Karpas-422 (cell line): ENCODE measurements around the gene ANKRD18A. TPM values are rescaled to one million over a fixed set of nuclear protein-coding genes. Genes with fewer than 3 reads are reported as not detected.
"Not testable (repeated sequence)": the region's sequence is repeated elsewhere in the genome, so short reads cannot be mapped to it uniquely, and the experiment has no call there.

ENCODE experiments used
- DNase-seq: peaks from one replicate; pipeline ENCODE4 v3.0.0-alpha.2; 2015
- H2AFZ ChIP-seq: fragments of 200-600 bp; sonication (generic); 2 replicates; pipeline ENCODE4 v1.6.1; 2014; ENCODE audit warnings: antibody characterized with exemption, low read length, mixed read lengths
- H3K27ac ChIP-seq: fragments of 200-600 bp; sonication (generic); 2 replicates; pipeline ENCODE4 v1.5.1; 2014; ENCODE audit warnings: mild to moderate bottlenecking, low read length, moderate library complexity
- H3K27me3 ChIP-seq: fragments of 200-600 bp; sonication (generic); 2 replicates; pipeline ENCODE4 v1.6.1; 2014; ENCODE audit warnings: low read length, mixed read lengths
- H3K36me3 ChIP-seq: fragments of 200-600 bp; sonication (generic); 2 replicates; pipeline ENCODE4 v1.6.1; 2014; ENCODE audit warnings: low read length, mixed read lengths; ENCODE audit not compliant: insufficient read depth
- H3K4me1 ChIP-seq: fragments of 200-600 bp; sonication (generic); 2 replicates; pipeline ENCODE4 v1.6.1; 2014; ENCODE audit warnings: mild to moderate bottlenecking, low read length, mixed read lengths
- H3K4me2 ChIP-seq: fragments of 200-600 bp; sonication (generic); 2 replicates; pipeline ENCODE4 v1.6.1; 2014; ENCODE audit warnings: low read length, low read depth, mild to moderate bottlenecking; ENCODE audit not compliant: poor library complexity, severe bottlenecking
- H3K4me3 ChIP-seq: fragments of 200-600 bp; sonication (generic); 2 replicates; pipeline ENCODE4 v1.5.1; 2014; ENCODE audit warnings: mild to moderate bottlenecking, antibody characterized with exemption, low read length, mixed read lengths
- H3K79me2 ChIP-seq: fragments of 200-600 bp; sonication (generic); 2 replicates; pipeline ENCODE4 v1.6.1; 2014; ENCODE audit warnings: mild to moderate bottlenecking, low read length, mixed read lengths
- H3K9ac ChIP-seq: fragments of 200-600 bp; sonication (generic); 2 replicates; pipeline ENCODE4 v1.6.0; 2014; ENCODE audit warnings: low read length
- H3K9me2 ChIP-seq: fragments of 200-600 bp; sonication (generic), shearing (Covaris generic); replicated peaks from 2 replicates; pipeline ENCODE4 v1.6.0; 2014; ENCODE audit warnings: mild to moderate bottlenecking, low read length, moderate library complexity; ENCODE audit not compliant: insufficient read depth
- H3K9me3 ChIP-seq: fragments of 300-700, 200-600 bp; sonication (generic); 2 replicates; pipeline ENCODE4 v1.6.1; 2014; ENCODE audit warnings: low read length, mixed read lengths
- H4K20me1 ChIP-seq: fragments of 200-600 bp; sonication (generic); 2 replicates; pipeline ENCODE4 v1.6.1; 2014; ENCODE audit warnings: mild to moderate bottlenecking, antibody characterized with exemption, low read length, low read depth; ENCODE audit not compliant: insufficient read depth
- total RNA-seq: library from RNA; depleted of rRNA; stranded (reverse); fragments of >200 nt; shearing (Covaris generic); gene quantifications from 2 replicates; pipeline ENCODE4 v1.2.3, GENCODE V29; 2014; ENCODE audit warnings: low replicate concordance

The ANKRD18A gene
- total RNA-seq, 1 experiment from 2014 or later, result not detected

- H3K9ac ChIP-seq, H3K4me1 ChIP-seq, H3K27me3 ChIP-seq, H3K27ac ChIP-seq, H3K9me3 ChIP-seq, DNase-seq, H4K20me1 ChIP-seq, H3K79me2 ChIP-seq, H3K9me2 ChIP-seq, H3K4me3 ChIP-seq, H3K4me2 ChIP-seq, H3K36me3 ChIP-seq, H2AFZ ChIP-seq: not testable (repeated sequence)
Measured at GRCh38 chr9:38546497-38547163, 73.8 kb downstream of the ANKRD18A start.

DNA sequence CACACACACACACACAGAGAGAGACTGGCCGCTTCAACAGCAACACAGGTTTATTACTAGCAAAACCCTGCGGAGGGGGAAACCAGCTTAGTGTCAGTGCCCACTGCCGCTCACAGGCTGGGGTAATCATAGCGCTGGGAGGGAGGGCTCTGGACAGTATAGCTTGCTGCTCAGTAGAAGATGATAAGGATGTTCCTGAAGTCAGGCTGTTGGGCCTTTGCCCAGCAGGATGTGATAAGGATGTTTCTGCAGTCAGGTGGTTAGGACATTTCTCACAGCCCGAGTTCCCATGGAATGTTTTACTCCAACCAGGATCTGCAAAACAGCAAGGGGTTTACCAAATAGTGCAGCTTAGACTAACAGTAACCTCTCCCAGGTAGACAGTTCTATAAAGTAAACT is 79.9 kb downstream of the ANKRD18A start:
- H3K9ac ChIP-seq, H4K20me1 ChIP-seq, DNase-seq, H3K27me3 ChIP-seq, H3K4me1 ChIP-seq, H3K27ac ChIP-seq, H2AFZ ChIP-seq, H3K79me2 ChIP-seq, H3K4me2 ChIP-seq, H3K4me3 ChIP-seq, H3K36me3 ChIP-seq, H3K9me2 ChIP-seq, H3K9me3 ChIP-seq: not testable (repeated sequence)

GRCh38 chr9:38529317-38529716 is 91.1 kb downstream of the ANKRD18A start:
- no peak for DNase-seq
- no peaks in the 10 kb centered on the region for H3K27me3 ChIP-seq
- H3K9ac ChIP-seq, result no peak overlapping the region
- no peaks in the 10 kb centered on the region for H3K4me1 ChIP-seq
- H3K36me3 ChIP-seq, result no peaks in the 10 kb centered on the region
- H3K79me2 ChIP-seq, result no peaks in the 10 kb centered on the region
- no peak overlapping the region for H2AFZ ChIP-seq
- no peak overlapping the region for H3K4me2 ChIP-seq
- no peaks in the 10 kb centered on the region for H4K20me1 ChIP-seq
- no peak overlapping the region for H3K4me3 ChIP-seq
- H3K9me2 ChIP-seq, result no peaks in the 10 kb centered on the region
- H3K9me3 ChIP-seq, result no peaks in the 10 kb centered on the region
- H3K27ac ChIP-seq, result no peak overlapping the region

DNA sequence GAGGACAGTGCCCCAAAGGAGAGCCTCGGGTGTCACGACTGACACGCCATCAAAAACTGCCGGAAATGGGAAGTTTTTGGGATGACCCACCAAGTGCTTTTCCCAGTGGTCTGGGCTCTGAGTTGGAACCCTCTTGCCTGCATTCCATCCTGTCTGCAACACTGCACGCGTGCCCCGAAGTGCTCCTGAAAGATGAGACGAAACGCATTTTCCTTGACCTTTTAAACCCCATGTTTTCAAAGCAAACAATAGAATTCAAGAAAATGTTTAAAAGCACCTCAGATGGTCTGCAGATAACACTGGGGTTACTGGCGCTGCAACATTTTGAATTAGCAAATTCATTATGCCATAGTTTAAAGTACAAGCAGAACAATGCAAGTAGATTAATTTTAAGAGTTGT is 92.9 kb downstream of the ANKRD18A start:
- Histone ChIP-seq H3K4me3 (no peak overlapping the region), H3K4me2 (no peak overlapping the region), H3K4me1 (no peaks in the 10 kb centered on the region), H3K9ac (no peak overlapping the region), H3K9me3 (no peaks in the 10 kb centered on the region), H4K20me1 (no peaks in the 10 kb centered on the region), H2AFZ (no peak overlapping the region), H3K27me3 (no peaks in the 10 kb centered on the region), H3K9me2 (no peaks in the 10 kb centered on the region), H3K36me3 (no peaks in the 10 kb centered on the region), H3K79me2 (no peaks in the 10 kb centered on the region), H3K27ac (no peak overlapping the region)
- DNase-seq, result no peak

GRCh38 chr9:38526591-38526990 is 93.8 kb downstream of the ANKRD18A start:
- Histone ChIP-seq H3K9ac (no peak overlapping the region), H4K20me1 (no peaks in the 10 kb centered on the region), H3K9me2 (no peaks in the 10 kb centered on the region), H3K27ac (no peak overlapping the region), H3K79me2 (no peaks in the 10 kb centered on the region), H3K4me2 (no peak overlapping the region), H3K4me3 (no peak overlapping the region), H3K36me3 (no peaks in the 10 kb centered on the region), H3K9me3 (no peaks in the 10 kb centered on the region), H3K27me3 (no peaks in the 10 kb centered on the region), H3K4me1 (no peaks in the 10 kb centered on the region), H2AFZ (no peak overlapping the region)
- DNase-seq, result no peak

DNA sequence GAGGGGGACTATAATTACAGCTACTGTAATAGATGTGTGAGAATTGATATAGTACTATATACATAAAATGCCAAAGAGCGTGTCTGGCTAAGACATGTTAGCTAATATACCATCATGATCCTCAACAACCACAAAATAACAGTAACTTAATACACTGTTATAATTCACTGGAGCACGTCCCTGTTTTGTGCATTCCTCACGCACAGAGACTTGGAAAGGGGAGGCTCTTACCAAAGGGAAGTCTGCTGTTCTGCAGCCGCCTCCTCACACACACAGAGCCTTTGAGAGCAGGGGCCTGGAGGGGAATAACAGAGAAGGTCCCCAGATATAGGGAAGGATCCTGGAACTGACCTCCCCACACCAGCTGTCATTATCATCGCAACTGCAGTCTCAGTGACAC is 97.3 kb downstream of the ANKRD18A start:
- Histone ChIP-seq H3K4me2 (no peak overlapping the region), H3K79me2 (no peaks in the 10 kb centered on the region)
- DNase-seq, result no peak

GRCh38 chr9:38521762-38522161 is 98.6 kb downstream of the ANKRD18A start:
- Histone ChIP-seq H3K4me1 (no peaks in the 10 kb centered on the region), H3K4me2 (no peak overlapping the region)

More for the DNA sequence above, 97.3 kb downstream of the ANKRD18A start:
- Histone ChIP-seq H2AFZ (no peak overlapping the region), H3K27ac (no peak overlapping the region), H4K20me1 (no peaks in the 10 kb centered on the region), H3K27me3 (no peaks in the 10 kb centered on the region), H3K36me3 (no peaks in the 10 kb centered on the region), H3K9ac (no peak overlapping the region), H3K9me3 (no peaks in the 10 kb centered on the region), H3K4me3 (no peak overlapping the region), H3K9me2 (no peaks in the 10 kb centered on the region), H3K4me1 (no peaks in the 10 kb centered on the region)

More at GRCh38 chr9:38521762-38522161, 98.6 kb downstream of the ANKRD18A start:
- Histone ChIP-seq H3K9me3 (no peaks in the 10 kb centered on the region), H4K20me1 (no peaks in the 10 kb centered on the region), H2AFZ (no peak overlapping the region), H3K79me2 (no peaks in the 10 kb centered on the region), H3K9me2 (no peaks in the 10 kb centered on the region), H3K27me3 (no peaks in the 10 kb centered on the region), H3K36me3 (no peaks in the 10 kb centered on the region), H3K4me3 (no peak overlapping the region), H3K27ac (no peak overlapping the region), H3K9ac (no peak overlapping the region)
- DNase-seq, result no peak
